CD4-positive, alpha-beta T cell treated with Interleukin-4 for 4 hours (primary cell): ENCODE data around the gene SETD1A.

ENCODE experiments used
- DNase-seq: peaks from one replicate; pipeline ENCODE4 v3.0.0-alpha.2; 2020

The SETD1A gene

DNA sequence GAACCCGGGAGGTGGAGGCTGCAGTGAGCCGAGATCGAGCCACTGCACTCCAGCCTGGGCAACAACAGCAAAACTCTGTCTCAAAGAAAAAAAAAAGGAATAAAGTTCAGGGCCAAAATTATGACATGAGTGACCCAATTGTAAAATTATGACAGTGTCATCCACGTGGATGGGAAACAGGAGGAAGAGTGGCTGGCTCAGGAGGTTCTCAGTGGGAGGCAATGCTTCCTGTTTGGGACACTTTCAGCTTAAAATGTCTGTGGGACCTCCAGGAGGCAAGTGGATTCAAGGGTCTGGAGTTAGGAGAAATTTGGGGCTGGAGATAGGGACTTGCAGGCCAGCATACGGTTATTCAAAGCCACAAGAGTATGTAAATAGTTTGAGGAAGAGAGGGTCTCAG lies 67.8 kb downstream of the SETD1A start:
- DNase-seq, result no peak

DNA sequence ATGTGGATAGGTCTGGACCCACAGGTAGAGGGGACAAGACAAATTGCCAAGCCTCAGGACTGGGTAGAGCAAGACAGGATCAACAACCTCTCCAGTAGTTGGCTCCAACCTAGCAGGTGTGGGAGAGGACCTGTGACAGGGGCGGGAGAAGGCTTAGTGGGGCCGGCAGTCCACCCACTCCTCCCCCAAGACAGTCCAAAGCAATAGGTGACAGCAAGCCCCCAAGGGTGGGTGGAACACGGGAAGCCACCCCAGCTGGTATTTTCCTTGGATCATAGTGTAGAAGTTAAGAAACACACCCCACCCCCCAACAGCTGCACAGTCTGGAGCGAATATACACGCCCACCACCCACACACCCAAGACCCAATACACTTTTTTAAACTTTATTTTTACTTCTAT lies 71.7 kb downstream of the SETD1A start:
- no peak for DNase-seq

DNA sequence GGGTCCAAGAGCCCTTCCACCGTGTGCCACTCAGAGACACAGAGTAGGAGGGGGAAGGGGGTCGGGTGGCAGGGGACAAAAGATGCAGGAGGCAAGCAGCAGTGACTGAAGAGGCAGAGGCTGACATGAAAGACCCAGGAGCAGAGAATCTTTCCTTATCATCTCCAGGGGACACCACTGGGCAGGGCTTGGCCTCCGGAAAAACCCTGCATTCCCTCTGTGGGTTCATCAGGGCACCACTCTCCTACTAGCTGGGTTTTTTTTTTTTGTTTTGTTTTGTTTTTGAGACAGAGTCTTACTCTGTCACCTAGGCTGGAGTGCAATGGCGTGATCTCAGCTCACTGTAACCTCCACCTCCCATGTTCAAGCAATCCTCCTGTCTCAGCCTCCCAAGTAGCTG lies 73.7 kb downstream of the SETD1A start:
- DNase-seq, result no peak

DNA sequence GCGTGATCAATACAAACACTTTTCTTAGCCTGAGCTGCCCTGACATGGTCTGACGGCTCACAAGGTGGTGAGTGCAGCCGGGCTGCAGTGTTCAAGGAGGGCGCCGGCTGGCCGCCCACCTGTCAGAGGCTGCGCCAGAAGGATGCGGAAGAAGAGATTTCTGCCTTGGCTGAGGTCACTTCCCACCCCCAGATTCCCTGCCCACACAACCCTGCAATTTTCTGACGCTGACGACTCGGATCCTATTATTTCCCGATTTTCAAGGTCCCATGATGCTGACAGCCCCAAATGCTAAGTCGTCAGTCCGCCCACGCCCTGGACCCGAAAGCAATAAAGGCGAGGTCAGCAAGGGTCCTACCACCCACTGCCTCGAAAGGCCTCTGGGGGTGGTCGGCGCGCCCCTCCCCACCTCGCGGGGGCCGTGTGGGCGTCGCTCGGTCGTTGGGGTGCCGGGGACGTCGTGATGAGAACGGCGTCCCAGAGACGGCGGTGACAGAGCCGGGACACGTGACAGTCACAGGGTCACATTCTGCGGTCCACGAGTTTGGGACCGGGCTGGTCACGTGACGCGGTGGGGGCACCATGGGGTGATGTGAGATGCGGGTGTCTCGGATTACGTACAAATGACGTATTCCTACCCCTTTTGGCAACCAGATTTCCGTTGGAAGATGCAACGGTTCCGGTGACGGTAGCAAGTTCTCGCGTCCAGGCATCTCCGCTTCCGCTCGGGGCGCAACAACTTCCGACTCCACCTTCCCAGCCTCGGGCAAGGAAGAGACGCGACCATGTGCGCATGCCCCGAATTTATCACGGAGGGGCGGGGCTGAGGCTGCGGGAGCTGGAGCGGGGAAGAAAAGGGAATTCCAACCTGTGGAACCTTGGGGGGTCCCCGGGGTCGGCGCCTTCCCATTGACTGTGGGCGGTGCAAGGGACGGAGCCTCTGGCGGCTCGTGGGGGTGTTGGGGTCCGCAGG lies 75.5 kb downstream of the SETD1A start, which contains the start of gene STX4:
Gene STX4 (plus strand): TSS at position 823 of the 973 bp plus-strand sequence. CDS start 248 bp downstream, outside the sequence.
- peak; percentile 98 for DNase-seq

DNA sequence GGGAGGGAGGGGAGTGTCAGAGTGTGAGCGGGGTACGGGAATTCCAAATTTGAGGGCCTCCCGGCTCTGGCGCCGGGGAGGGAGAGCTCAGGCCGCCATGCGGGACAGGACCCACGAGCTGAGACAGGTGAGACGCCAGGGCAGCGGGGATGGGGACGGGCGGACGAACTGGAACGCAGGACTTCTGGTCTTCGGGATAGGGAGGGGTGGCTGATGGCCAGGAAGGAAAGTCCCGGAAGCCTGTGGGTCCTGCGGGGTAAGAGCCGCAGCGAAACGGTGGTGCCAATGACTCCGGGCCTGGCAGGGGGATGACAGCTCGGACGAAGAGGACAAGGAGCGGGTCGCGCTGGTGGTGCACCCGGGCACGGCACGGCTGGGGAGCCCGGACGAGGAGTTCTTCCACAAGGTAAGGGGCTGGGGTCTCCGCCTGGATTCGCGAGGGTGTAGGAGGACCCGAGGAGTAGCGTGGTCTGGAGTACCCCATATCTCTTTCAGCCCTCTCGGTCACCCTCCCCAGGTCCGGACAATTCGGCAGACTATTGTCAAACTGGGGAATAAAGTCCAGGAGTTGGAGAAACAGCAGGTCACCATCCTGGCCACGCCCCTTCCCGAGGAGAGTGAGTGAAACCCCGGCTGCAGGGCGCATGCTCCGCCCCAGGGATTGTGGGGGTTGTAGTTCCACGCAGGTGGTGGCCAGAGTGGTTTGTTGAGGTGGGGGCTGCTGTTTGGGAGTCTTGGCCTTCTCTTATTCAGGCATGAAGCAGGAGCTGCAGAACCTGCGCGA lies 76.3 kb downstream of the SETD1A start:
- DNase-seq, result peak; percentile 79
